GM23248 (cell line): ENCODE results near the gene ASB2.

ENCODE experiments used
- EZH2 ChIP-seq: fragments of 200-600 bp; sonication (generic); IDR thresholded peaks from 2 replicates; pipeline ENCODE4 v1.6.1; 2018; ENCODE audit warnings: antibody characterized with exemption, mild to moderate bottlenecking; ENCODE audit not compliant: insufficient read depth, poor library complexity, severe bottlenecking
- EZH2phosphoT487 ChIP-seq: fragments of 200-600 bp; sonication (generic); IDR thresholded peaks from 2 replicates; pipeline ENCODE4 v1.6.1; 2018; ENCODE audit warnings: antibody characterized with exemption, moderate library complexity, mild to moderate bottlenecking, low read depth; ENCODE audit not compliant: insufficient read depth

- TF ChIP-seq EZH2phosphoT487 (no peak), EZH2 (no peak)
Observed at GRCh38 chr14:93935213-93935612, 41.2 kb downstream of the ASB2 start.
